GM23338 (cell line): Measurements from ENCODE around the gene GJB4.

ENCODE experiments used
- ETS1 ChIP-seq: IDR thresholded peaks from 2 replicates; pipeline ENCODE4 v1.6.1; 2016; ENCODE audit warnings: antibody characterized with exemption
- EZH2 ChIP-seq: fragments of 200-600 bp; sonication (generic); IDR thresholded peaks from one replicate; pipeline ENCODE4 v1.8.0; 2017; ENCODE audit warnings: antibody characterized with exemption, mild to moderate bottlenecking, low read depth; ENCODE audit not compliant: unreplicated experiment
- JUNB ChIP-seq: IDR thresholded peaks from one replicate; pipeline ENCODE4 v1.6.1; 2016; ENCODE audit warnings: antibody characterized with exemption; ENCODE audit not compliant: unreplicated experiment
- POLR2AphosphoS5 ChIP-seq: IDR thresholded peaks from 2 replicates; pipeline ENCODE4 v1.6.1; 2016; ENCODE audit warnings: antibody characterized with exemption, low read depth
- TF ChIP-seq, protein P1 (sequence below): IDR thresholded peaks from one replicate; pipeline ENCODE4 v1.6.1; 2018; ENCODE audit warnings: antibody characterized with exemption; ENCODE audit not compliant: unreplicated experiment
- TF ChIP-seq, protein P2 (sequence below), 2 experiments: fragments of 200-600 bp in 1 of 2; sonication (generic) in 1 of 2; conservative IDR thresholded peaks; 2 replicates each; pipeline versions ENCODE4 v1.5.1 to v1.6.1; 2016 to 2017; ENCODE audit warnings: antibody characterized with exemption in 2 of 2, low read depth in 2 of 2, mild to moderate bottlenecking in 2 of 2, moderate library complexity in 1 of 2

- TF ChIP-seq, protein P1, sequence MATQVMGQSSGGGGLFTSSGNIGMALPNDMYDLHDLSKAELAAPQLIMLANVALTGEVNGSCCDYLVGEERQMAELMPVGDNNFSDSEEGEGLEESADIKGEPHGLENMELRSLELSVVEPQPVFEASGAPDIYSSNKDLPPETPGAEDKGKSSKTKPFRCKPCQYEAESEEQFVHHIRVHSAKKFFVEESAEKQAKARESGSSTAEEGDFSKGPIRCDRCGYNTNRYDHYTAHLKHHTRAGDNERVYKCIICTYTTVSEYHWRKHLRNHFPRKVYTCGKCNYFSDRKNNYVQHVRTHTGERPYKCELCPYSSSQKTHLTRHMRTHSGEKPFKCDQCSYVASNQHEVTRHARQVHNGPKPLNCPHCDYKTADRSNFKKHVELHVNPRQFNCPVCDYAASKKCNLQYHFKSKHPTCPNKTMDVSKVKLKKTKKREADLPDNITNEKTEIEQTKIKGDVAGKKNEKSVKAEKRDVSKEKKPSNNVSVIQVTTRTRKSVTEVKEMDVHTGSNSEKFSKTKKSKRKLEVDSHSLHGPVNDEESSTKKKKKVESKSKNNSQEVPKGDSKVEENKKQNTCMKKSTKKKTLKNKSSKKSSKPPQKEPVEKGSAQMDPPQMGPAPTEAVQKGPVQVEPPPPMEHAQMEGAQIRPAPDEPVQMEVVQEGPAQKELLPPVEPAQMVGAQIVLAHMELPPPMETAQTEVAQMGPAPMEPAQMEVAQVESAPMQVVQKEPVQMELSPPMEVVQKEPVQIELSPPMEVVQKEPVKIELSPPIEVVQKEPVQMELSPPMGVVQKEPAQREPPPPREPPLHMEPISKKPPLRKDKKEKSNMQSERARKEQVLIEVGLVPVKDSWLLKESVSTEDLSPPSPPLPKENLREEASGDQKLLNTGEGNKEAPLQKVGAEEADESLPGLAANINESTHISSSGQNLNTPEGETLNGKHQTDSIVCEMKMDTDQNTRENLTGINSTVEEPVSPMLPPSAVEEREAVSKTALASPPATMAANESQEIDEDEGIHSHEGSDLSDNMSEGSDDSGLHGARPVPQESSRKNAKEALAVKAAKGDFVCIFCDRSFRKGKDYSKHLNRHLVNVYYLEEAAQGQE: no peak
- TF ChIP-seq, protein P2, sequence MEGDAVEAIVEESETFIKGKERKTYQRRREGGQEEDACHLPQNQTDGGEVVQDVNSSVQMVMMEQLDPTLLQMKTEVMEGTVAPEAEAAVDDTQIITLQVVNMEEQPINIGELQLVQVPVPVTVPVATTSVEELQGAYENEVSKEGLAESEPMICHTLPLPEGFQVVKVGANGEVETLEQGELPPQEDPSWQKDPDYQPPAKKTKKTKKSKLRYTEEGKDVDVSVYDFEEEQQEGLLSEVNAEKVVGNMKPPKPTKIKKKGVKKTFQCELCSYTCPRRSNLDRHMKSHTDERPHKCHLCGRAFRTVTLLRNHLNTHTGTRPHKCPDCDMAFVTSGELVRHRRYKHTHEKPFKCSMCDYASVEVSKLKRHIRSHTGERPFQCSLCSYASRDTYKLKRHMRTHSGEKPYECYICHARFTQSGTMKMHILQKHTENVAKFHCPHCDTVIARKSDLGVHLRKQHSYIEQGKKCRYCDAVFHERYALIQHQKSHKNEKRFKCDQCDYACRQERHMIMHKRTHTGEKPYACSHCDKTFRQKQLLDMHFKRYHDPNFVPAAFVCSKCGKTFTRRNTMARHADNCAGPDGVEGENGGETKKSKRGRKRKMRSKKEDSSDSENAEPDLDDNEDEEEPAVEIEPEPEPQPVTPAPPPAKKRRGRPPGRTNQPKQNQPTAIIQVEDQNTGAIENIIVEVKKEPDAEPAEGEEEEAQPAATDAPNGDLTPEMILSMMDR (conservative IDR thresholded peaks at IDR 0.05; ENCODE audit: low read depth in 2 of 2): no peak
- no peak for TF ChIP-seq EZH2
- TF ChIP-seq ETS1: no peak
- TF ChIP-seq POLR2AphosphoS5: no peak
- TF ChIP-seq JUNB: no peak
Observed at GRCh38 chr1:34777519-34778321, 18.2 kb downstream of the GJB4 start.
